ENCODE results near the gene SERGEF. TPM values are rescaled to one million over a fixed set of nuclear protein-coding genes. Genes with fewer than 3 reads are reported as not detected.

The SERGEF gene
- total RNA-seq, 6 experiments from 2014 or later: 8.4 to 19.5 (median 15.8) TPM

GRCh38 chr11:17894929-17895658 lies 117.8 kb downstream of the SERGEF start:
- no peak overlapping the region for H3K4me3 ChIP-seq
- TF ChIP-seq POLR2A (IDR thresholded peaks at IDR 0.05) (no peak), CTCF (IDR thresholded peaks at IDR 0.05) (no peak)
- no peaks in the 10 kb centered on the region for H3K27me3 ChIP-seq
- no peaks in the 10 kb centered on the region for H3K4me1 ChIP-seq
- no peaks in the 10 kb centered on the region for H3K9me3 ChIP-seq
- no peaks in the 10 kb centered on the region for H3K36me3 ChIP-seq
- 72% methylated on average over 5 of the region's 5 CpGs for WGBS (ENCODE audit: insufficient coverage, low coverage, low lambda C conversion rate, missing lambda C conversion rate)
- H3K27ac ChIP-seq: no peak overlapping the region
- intact Hi-C loops (cut with DNase I): no loop called here
- no peak for DNase-seq
- ATAC-seq: no peak

- ATAC-seq: no peak
- Histone ChIP-seq H3K36me3 (no peaks in the 10 kb centered on the region), H3K27me3 (no peaks in the 10 kb centered on the region), H3K4me3 (no peak overlapping the region), H3K27ac (no peak overlapping the region), H3K4me1 (no peaks in the 10 kb centered on the region), H3K9me3 (no peaks in the 10 kb centered on the region)
- 89% methylated on average over 5 of the region's 5 CpGs for WGBS (ENCODE audit: insufficient coverage, low coverage, low lambda C conversion rate, missing lambda C conversion rate)
- intact Hi-C loops (cut with DNase I): no loop called here
- TF ChIP-seq POLR2A (IDR thresholded peaks at IDR 0.05): no peak
- TF ChIP-seq CTCF (IDR thresholded peaks at IDR 0.05): no peak
- DNase-seq: no peak
These were observed 120.4 kb downstream of the SERGEF start for GRCh38 chr11:17892409-17892808.

GRCh38 chr11:17890325-17890724 lies 122.5 kb downstream of the SERGEF start:
- no peaks in the 10 kb centered on the region for H3K4me1 ChIP-seq
- no peak for TF ChIP-seq CTCF (IDR thresholded peaks at IDR 0.05)
- TF ChIP-seq POLR2A (IDR thresholded peaks at IDR 0.05): no peak
- no peaks in the 10 kb centered on the region for H3K27me3 ChIP-seq
- WGBS (ENCODE audit: insufficient coverage, low coverage, low lambda C conversion rate, missing lambda C conversion rate): 88% methylated on average over 5 of the region's 5 CpGs
- H3K4me3 ChIP-seq: no peak overlapping the region
- intact Hi-C loops (cut with DNase I): no loop called here
- H3K27ac ChIP-seq: no peak overlapping the region
- DNase-seq (no peak), ATAC-seq (peak in 1 of 4 donors; percentile 44)
- no peaks in the 10 kb centered on the region for H3K9me3 ChIP-seq
- H3K36me3 ChIP-seq: no peaks in the 10 kb centered on the region

GRCh38 chr11:17887779-17888178 lies 125.1 kb downstream of the SERGEF start:
- intact Hi-C loops (cut with DNase I): no loop called here
- no peaks in the 10 kb centered on the region for H3K9me3 ChIP-seq
- ATAC-seq: no peak
- H3K36me3 ChIP-seq: no peaks in the 10 kb centered on the region
- no peak for DNase-seq
- H3K27ac ChIP-seq: no peak overlapping the region
- H3K4me1 ChIP-seq: no peaks in the 10 kb centered on the region
- no peaks in the 10 kb centered on the region for H3K27me3 ChIP-seq
- WGBS (ENCODE audit: insufficient coverage, low coverage, low lambda C conversion rate, missing lambda C conversion rate): 91% methylated on average over 10 of the region's 11 CpGs
- no peak for TF ChIP-seq CTCF (IDR thresholded peaks at IDR 0.05)
- TF ChIP-seq POLR2A (IDR thresholded peaks at IDR 0.05): no peak
- H3K4me3 ChIP-seq: no peak overlapping the region
